Measurements from ENCODE around the gene LRRC8D.

The LRRC8D gene

GRCh38 chr1:89834083-89834704 lies 13.4 kb downstream of the LRRC8D start:
- no peak for DNase-seq

GRCh38 chr1:89836252-89837035 lies 15.6 kb downstream of the LRRC8D start:
- DNase-seq, result no peak

- DNase-seq, result no peak
These were observed 16.2 kb downstream of the LRRC8D start for GRCh38 chr1:89837036-89837481.

GRCh38 chr1:89837510-89837909 lies 16.7 kb downstream of the LRRC8D start:
- DNase-seq, result no peak

- no peak for DNase-seq
These were observed 18.7 kb downstream of the LRRC8D start for GRCh38 chr1:89839516-89839915.

- DNase-seq, result no peak
These were observed 20.7 kb downstream of the LRRC8D start for GRCh38 chr1:89841507-89841906.

GRCh38 chr1:89842567-89843272 lies 21.9 kb downstream of the LRRC8D start:
- DNase-seq, result no peak

GRCh38 chr1:89843273-89844130 lies 22.7 kb downstream of the LRRC8D start:
- peak; percentile 81 for DNase-seq

GRCh38 chr1:89844241-89844807 lies 23.5 kb downstream of the LRRC8D start:
- DNase-seq, result peak; percentile 42

- DNase-seq, result no peak
These were observed 24.0 kb downstream of the LRRC8D start for GRCh38 chr1:89844860-89845259.

- DNase-seq, result no peak
These were observed 26.4 kb downstream of the LRRC8D start for GRCh38 chr1:89847191-89847729.

- no peak for DNase-seq
These were observed 30.1 kb downstream of the LRRC8D start for GRCh38 chr1:89850844-89851415.

GRCh38 chr1:89854140-89854539 lies 33.3 kb downstream of the LRRC8D start:
- DNase-seq, result no peak

GRCh38 chr1:89855413-89856123 lies 34.7 kb downstream of the LRRC8D start:
- DNase-seq, result peak; percentile 71

- DNase-seq, result peak; percentile 38
These were observed 42.5 kb downstream of the LRRC8D start for GRCh38 chr1:89863165-89863830.

- DNase-seq, result no peak
These were observed 44.9 kb downstream of the LRRC8D start for GRCh38 chr1:89865498-89866382.

GRCh38 chr1:89866568-89866967 lies 45.7 kb downstream of the LRRC8D start:
- no peak for DNase-seq

- peak; percentile 52 for DNase-seq
These were observed 50.2 kb downstream of the LRRC8D start for GRCh38 chr1:89870998-89871397.

GRCh38 chr1:89871768-89872473 lies 51.1 kb downstream of the LRRC8D start:
- no peak for DNase-seq
